GM12872 (cell line): ENCODE measurements around the gene FAH.

Source experiments
- CTCF ChIP-seq: IDR thresholded peaks from 3 replicates; pipeline ENCODE4 v1.5.1; 2011; ENCODE audit warnings: low read depth, mild to moderate bottlenecking, low read length, moderate library complexity; ENCODE audit not compliant: insufficient read depth

Gene FAH

DNA sequence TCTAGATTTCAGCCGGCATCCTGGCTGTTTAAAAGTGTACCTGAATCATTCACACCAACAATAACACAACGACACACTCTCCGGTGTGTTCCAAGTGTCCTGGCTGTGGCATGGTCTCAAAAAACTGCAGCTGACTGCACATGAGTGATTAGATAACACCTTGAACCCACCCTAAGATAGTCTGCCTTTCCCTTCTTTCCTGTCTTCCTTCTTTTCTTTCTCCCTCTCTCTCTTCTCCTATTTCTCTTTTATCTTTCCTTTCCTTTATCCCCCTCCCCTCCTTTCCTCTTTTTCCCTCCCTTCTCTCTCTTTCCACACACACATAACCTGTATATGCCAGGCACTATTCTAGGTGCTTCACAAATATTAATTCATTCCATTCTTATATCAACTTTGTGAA lies 1.2 kb upstream of the FAH start:
- no peak for TF ChIP-seq CTCF

- no peak for TF ChIP-seq CTCF
These were observed 461 bp upstream of the FAH start for GRCh38 chr15:80152180-80152895.

DNA sequence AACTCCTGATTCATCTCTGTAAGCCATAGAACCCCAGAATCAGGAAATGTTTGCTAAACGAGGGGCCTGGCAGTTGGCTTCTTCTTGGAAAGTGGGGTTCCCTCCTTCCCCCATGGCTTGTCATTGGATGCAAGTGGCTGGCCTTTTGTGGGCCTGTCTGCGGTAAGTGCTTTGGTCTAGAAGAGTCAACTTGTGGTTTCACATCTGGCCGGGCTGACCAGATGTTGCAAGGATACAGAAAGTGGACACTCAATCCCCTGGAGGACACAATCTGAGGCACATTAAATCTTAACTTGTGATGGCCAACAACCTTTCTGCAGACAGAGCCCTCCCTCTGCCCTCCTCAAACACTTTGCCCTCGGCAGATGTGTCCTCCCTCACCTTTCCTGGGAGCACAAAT lies 1.1 kb downstream of the FAH start:
- TF ChIP-seq CTCF, result no peak

DNA sequence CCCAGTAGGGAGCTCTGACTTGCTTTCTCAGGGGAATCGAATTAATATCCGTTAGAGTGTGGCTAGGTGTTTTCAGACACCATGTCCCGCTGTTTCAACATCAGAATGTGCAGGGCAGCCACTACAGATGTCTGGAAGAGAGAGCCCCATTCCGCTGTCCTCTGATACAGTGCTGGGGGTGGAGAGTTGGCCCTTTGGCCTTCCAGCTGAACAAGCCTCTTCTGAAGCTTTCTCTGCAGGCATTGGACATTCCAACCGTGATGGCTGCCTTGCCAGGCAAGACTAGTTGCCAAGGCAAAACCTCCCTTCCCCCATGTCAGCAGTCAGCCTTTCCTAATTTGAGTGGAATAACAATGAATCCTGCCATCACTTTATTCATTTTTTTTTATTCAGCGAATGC lies 1.5 kb downstream of the FAH start:
- TF ChIP-seq CTCF, result no peak

DNA sequence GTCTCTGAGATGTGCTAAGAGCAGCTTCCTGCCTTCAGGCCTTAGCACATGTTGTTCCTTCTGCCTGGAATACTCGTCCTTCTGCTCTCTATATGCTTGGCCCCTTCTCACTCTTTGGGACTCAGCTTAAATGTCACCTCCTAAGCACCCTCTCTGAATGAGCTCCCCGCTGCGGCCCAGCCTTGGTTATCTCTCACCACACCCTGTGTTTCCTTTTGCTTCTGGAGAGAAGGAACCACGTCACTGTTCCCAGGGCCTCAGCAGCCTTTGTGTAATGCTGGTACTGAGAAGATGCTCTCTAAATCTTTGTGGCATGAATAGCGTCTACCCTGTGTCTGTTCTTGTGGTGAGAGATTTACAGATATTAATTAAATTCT lies 2.2 kb downstream of the FAH start:
- no peak for TF ChIP-seq CTCF

DNA sequence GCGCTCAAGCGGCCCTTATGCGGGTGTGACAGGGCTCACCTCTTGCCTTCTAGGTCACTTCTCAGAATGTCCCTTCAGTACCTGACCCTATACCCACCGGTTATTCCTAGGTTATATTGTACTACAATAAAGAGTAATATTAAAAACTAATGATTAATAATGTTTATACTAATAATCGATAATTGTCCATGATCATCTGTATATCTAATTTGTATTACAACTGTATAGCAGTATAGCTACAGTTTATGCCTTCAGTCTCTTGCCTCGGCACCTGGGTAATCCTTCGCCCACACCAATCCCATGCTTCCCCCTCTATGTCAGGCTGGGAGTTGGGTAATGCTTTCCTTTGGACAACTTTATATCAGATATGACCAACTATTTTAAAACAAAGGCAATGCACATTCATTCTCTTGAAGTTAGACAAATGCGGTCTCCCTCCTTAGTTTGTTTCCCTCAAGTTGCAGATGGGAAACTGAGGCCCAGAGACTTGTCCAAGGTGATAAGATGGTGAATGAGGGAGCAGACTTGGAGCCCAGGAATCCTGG lies 3.4 kb downstream of the FAH start:
- no peak for TF ChIP-seq CTCF

- TF ChIP-seq CTCF, result no peak
These were observed 4.4 kb downstream of the FAH start for GRCh38 chr15:80157215-80157614.
